ENCODE measurements around the gene EDARADD.

The EDARADD gene

DNA sequence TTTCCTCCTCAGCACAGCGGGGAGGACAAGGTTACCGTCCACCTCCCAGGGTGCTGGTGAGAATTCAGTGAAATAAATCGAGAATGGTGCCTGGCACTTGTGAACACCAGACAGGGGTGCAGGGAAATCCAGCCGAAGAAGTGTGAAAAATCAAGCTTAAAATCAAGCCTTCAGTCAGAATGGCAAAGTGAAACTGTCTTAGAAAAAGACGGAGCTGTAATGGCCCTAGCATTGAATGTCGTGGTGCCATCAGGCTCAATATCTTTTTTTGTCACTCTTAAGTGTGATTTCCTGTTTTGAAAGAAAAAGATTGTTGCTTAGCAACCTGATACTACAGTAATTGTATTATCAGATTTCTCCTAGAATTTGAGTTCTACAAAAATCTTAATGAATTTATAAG lies 22.1 kb downstream of the EDARADD start:
- TF ChIP-seq, protein P1, sequence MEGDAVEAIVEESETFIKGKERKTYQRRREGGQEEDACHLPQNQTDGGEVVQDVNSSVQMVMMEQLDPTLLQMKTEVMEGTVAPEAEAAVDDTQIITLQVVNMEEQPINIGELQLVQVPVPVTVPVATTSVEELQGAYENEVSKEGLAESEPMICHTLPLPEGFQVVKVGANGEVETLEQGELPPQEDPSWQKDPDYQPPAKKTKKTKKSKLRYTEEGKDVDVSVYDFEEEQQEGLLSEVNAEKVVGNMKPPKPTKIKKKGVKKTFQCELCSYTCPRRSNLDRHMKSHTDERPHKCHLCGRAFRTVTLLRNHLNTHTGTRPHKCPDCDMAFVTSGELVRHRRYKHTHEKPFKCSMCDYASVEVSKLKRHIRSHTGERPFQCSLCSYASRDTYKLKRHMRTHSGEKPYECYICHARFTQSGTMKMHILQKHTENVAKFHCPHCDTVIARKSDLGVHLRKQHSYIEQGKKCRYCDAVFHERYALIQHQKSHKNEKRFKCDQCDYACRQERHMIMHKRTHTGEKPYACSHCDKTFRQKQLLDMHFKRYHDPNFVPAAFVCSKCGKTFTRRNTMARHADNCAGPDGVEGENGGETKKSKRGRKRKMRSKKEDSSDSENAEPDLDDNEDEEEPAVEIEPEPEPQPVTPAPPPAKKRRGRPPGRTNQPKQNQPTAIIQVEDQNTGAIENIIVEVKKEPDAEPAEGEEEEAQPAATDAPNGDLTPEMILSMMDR (IDR thresholded peaks at IDR 0.05; ENCODE audit: control extremely low read depth, extremely low read depth, low read depth, missing control alignments), result no peak
- ChIA-PET POLR2A (no interaction called here), CTCF (interaction anchor here (1.3 kb wide), 1 partner anchor 16 kb away, joined by 4 read pairs; no protein-coding TSS in a partner anchor)
- no peak for DNase-seq (ENCODE audit: extremely low spot score)

DNA sequence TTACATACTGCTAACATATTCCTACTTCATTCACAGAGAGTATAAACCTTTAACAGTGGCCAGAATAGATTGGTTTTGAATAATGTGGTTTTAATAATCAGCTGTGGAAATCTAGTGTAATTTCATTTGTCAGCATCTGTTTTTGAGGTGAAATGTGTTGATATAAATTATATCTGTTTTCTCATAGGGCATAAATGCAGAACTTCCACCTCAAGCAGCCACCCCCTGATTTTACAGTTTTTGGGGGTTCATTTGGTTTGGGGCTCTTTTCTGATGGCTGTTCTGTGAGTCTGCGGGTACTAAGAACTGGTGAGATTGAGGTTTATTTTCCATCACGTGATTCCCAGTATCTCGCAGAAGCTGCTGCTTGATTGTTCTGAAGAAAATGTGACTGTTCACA lies 23.2 kb downstream of the EDARADD start:
- ChIA-PET POLR2A (no interaction called here), CTCF (no interaction called here)
- TF ChIP-seq, protein P1 (IDR thresholded peaks at IDR 0.05; ENCODE audit: control extremely low read depth, extremely low read depth, low read depth, missing control alignments), result no peak
- DNase-seq (ENCODE audit: extremely low spot score), result no peak

DNA sequence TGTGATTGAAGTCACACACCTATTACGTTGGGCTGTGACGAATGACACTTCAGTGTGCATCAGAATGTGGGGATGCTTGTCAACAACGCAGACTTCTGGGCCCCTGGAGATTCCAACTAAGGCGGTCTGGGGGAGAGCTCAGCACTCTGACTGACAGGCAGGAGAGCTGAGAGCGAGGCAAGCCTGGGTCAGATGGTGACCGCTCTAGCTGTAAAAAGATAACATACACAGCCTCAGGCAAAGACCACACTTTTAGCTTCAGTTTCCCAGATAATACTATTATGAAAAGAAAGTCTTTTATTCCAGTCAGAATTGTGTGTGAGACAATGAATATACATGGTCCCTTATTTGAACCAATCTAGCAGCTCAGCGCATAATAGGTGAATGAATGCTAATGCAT lies 25.4 kb downstream of the EDARADD start:
- TF ChIP-seq, protein P1 (IDR thresholded peaks at IDR 0.05; ENCODE audit: control extremely low read depth, extremely low read depth, low read depth, missing control alignments), result no peak
- ChIA-PET CTCF (interaction anchor here (1.3 kb wide), 1 partner anchor 22 kb away, joined by 3 read pairs; no protein-coding TSS in a partner anchor), POLR2A (no interaction called here)
- no peak for DNase-seq (ENCODE audit: extremely low spot score)

DNA sequence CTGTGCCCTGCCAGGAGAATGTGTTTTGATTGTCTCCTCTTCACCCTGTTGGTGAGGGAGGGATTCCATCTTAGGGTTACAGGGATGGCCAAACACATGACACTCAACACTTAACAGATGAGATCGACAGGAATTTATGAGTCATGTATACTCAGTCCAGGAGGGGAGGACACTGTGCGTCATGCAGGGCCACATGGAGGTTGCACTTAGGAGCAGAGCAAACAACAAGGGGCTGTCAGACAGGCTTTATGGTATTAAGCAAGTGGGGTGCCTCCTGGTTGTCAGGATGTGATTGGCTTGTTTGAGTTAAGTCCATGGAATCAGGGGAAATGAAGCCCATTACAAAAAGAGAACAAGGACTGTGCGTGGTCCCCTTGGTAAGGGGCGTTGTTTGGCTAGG lies 26.9 kb downstream of the EDARADD start:
- CTCF ChIA-PET, result interaction anchor here (0.8 kb wide), 1 partner anchor 21 kb away, joined by 3 read pairs; no protein-coding TSS in a partner anchor
- no peak for DNase-seq (ENCODE audit: extremely low spot score)
- TF ChIP-seq, protein P1 (IDR thresholded peaks at IDR 0.05; ENCODE audit: control extremely low read depth, extremely low read depth, low read depth, missing control alignments), result no peak
- POLR2A ChIA-PET, result no interaction called here

DNA sequence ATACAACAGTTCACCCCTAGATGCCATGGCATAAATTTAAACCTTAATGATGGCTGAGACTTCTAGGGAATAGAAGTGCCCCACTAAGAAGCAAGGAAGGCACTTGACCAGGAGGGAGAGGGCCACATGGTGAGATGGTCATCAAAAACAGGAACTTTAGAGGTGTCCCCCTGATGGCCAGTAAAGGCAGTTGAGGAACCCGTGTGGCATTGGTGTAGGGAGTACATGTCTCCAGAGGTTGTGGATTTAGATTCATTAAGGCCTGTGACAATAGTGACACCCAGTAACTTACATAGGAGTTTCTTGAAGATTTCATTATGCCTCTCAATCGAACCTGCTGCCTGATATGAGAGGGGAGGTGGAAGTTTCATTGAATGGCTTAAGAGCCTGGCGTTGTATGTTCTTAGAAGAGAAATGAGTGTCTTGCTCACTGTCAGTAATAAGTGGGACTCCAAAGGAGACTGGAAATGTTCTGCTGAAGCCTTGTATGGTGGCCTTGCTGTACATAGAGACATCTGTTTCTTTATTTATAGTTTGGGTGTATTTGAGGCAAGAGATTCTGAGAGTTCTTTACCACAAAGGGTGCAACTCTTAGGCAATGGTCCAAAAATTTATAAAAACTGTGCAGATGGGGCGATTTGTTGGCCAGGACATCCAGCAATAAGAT lies 27.9 kb downstream of the EDARADD start:
- ChIA-PET POLR2A (no interaction called here), CTCF (interaction anchor here (0.9 to 1.3 kb wide), 3 partner anchors 8 to 69 kb away, joined by 3 read pairs; no protein-coding TSS in a partner anchor)
- TF ChIP-seq, protein P1 (IDR thresholded peaks at IDR 0.05; ENCODE audit: control extremely low read depth, extremely low read depth, low read depth, missing control alignments), result no peak
- no peak for DNase-seq (ENCODE audit: extremely low spot score)

DNA sequence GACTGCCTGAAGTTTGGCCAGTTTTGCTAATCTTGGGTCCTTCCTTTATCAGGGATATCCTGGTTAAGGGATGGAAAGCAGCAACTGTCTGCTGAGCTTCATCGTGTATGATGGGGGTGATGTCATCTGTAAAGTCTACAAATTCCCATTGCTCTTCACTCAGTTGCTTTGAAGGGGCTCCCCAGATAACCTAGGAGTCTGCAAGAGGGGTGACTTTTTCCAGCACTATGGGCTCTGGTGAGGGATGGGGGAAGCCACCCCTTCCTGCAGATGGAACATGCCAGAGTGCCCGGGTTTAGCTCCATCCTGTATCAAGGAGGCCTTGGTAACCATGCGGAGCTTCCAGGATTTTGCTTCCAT lies 28.4 kb downstream of the EDARADD start:
- POLR2A ChIA-PET, result no interaction called here
- CTCF ChIA-PET, result interaction anchor here (0.9 to 1.3 kb wide), 3 partner anchors 9 to 68 kb away, joined by 3 read pairs; no protein-coding TSS in a partner anchor
- TF ChIP-seq, protein P1 (IDR thresholded peaks at IDR 0.05; ENCODE audit: control extremely low read depth, extremely low read depth, low read depth, missing control alignments), result no peak
- DNase-seq (ENCODE audit: extremely low spot score), result no peak
